Heart left ventricle (tissue), 16 donors: ENCODE results near the gene POLD2. TPM values are rescaled to one million over a fixed set of nuclear protein-coding genes. Genes with fewer than 3 reads are reported as not detected.

ENCODE experiments used
- ATAC-seq, 4 donors: fragments of 200-7000 bp; cut with Tn5 transposase; one replicate each; pipeline ENCODE4 v1.9.1; 2020 to 2022; ENCODE audit warnings: moderate library complexity in 4 of 4, mild to moderate bottlenecking in 3 of 4, moderate number of reproducible peaks in 1 of 4
- DNase-seq, 5 donors: peaks; one replicate each; pipeline ENCODE4 v3.0.0-alpha.2; 2020
- H3K27ac ChIP-seq, 12 donors: fragments of 200-600 bp; sonication (generic) in 4 of 12; one replicate each; pipeline versions ENCODE4 v1.5.0 to v1.8.0; 2016 to 2022; ENCODE audit warnings: mild to moderate bottlenecking in 2 of 12
- H3K27me3 ChIP-seq, 9 donors: fragments of 200-600 bp; sonication (generic) in 2 of 9; one replicate each; pipeline versions ENCODE4 v1.5.1 to v1.8.0; 2016 to 2022; ENCODE audit warnings: mild to moderate bottlenecking in 3 of 9
- H3K36me3 ChIP-seq, 9 donors: fragments of 200-600 bp; sonication (generic) in 2 of 9; one replicate each; pipeline versions ENCODE4 v1.5.0 to v1.8.0; 2018 to 2022; ENCODE audit warnings: mild to moderate bottlenecking in 2 of 9
- H3K4me1 ChIP-seq, 12 donors: fragments of 200-600 bp; sonication (generic) in 4 of 12; one replicate each; pipeline versions ENCODE4 v1.5.0 to v1.8.0; 2016 to 2022; ENCODE audit warnings: mild to moderate bottlenecking in 3 of 12
- H3K4me3 ChIP-seq, 12 donors: fragments of 200-600 bp; sonication (generic) in 4 of 12; one replicate each; pipeline versions ENCODE4 v1.5.0 to v1.8.0; 2017 to 2022; ENCODE audit warnings: mild to moderate bottlenecking in 9 of 12, moderate library complexity in 4 of 12
- H3K9me3 ChIP-seq, 12 donors: fragments of 200-600 bp; sonication (generic) in 4 of 12; one replicate each; pipeline versions ENCODE4 v1.5.0 to v1.8.0; 2016 to 2022; ENCODE audit warnings: mild to moderate bottlenecking in 1 of 12
- POLR2A ChIP-seq, 2 donors: fragments of 450-650 bp; IDR thresholded peaks; one replicate each; pipeline ENCODE4 v1.6.1; 2017; ENCODE audit warnings: antibody characterized with exemption in 2 of 2, mild to moderate bottlenecking in 2 of 2, moderate library complexity in 2 of 2
- WGBS, 4 donors: extraction: QIAGEN DNeasy Blood & Tissue Kit in 2 of 4; methylation state at CpG; one replicate each; pipeline versions ENCODE4 v1.1.5 to v1.1.7; 2013 to 2018; 5-methylcytosine and 5-hydroxymethylcytosine counted together
- intact Hi-C, 10 donors: fragments of 100-400 bp; cut with DNase I; formaldehyde crosslinking; loops; one replicate each; pipeline versions ENCODE4 v1.11.1 to v1.14.2; 2022
- polyA plus RNA-seq, 2 donors: library from polyadenylated mRNA; stranded (reverse); fragments of 200-250 nt; gene quantifications; one replicate each; pipeline ENCODE4 v1.2.3, GENCODE V29; 2013
- total RNA-seq, 9 donors: library from RNA; depleted of rRNA in 2 of 9; stranded (reverse); fragments of >200 nt in 2 of 9; fragmentation: NEBNext Ultra II Directional in 3 of 9; extraction: Animal tissue kit (Norgen Biotek cat#: 25700) in 3 of 9; gene quantifications; one replicate each; pipeline versions ENCODE4 v1.1.0 to v1.2.4, GENCODE V29; 2016 to 2023
- TF ChIP-seq, protein P1 (sequence below), 12 donors: fragments of 200-600 bp; sonication (generic) in 4 of 12; IDR thresholded peaks; one replicate each; pipeline versions ENCODE4 v1.5.0 to v1.8.0; 2018 to 2022; ENCODE audit warnings: antibody characterized with exemption in 12 of 12, mild to moderate bottlenecking in 5 of 12
- donor health status: ischemic (EF 13 %, LVEDD 7.1; RV severe dilation, severe dysfunction).
- donor health status: healthy with polysubstance abuse.
- donor health status: DM: no; HTN: yes; CAD: no.
- donor health status: DM: no; HTN: no; CAD: no.
- donor health status: ischemic (EF 25% LVEDD 6.9; RV normal size, moderate dysfunction).
- donor health status: ischemic (EF 25% LVEDD 5.7; RV mildly dilated, moderate dysfunction).
- donor health status: healthy.
- donor health status: DM: yes; HTN: yes; CAD: no.
- donor health status: ischemic (EF 35%, LVEDD 5.7; RV mildly dilated, moderate dysfunction).
- donor health status: nonischemic (EF 11% LVEDD 7.7; RV severe dilation, severe dysfunction).
- donor health status: DM: yes; HTN: yes; CAD: no.
- donor health status: PGD.
- donor health status: ischemic (EF 29% LVEDD 5.4; RV normal size, mild dysfunction).
- donor health status: nonischemic (EF 23%, LVEDD 6.1; RV moderate dilation, normal function).

POLD2 gene
- total and polyA plus RNA-seq, 11 donors: 67.0 to 176 (median 89.2) TPM

DNA sequence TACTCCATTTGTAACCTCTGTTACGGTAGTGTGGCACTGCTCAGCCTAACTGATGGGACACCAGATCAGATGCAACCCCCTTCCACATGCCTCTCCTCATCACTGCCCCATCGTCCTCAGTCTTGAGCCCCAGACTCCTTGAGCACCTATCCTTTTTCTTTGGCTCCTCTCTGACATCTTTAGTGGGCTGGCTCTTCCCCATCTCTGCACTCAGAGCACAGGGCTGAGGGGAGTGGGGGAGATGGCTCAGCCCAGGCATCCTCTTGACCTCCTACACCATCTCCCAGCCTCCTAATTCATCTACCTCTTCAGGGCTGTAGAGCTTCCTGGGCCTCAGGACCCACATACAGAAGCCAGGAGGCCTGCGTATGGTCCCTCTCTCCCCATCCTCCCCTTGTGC lies 39.6 kb downstream of the POLD2 start:
- Histone ChIP-seq H3K27ac (peak overlapping the region in 3 of 12 donors; percentile 33 to 85 (median 82)), H3K4me3 (no peak overlapping the region), H3K27me3 (no peaks in the 10 kb centered on the region), H3K36me3 (peaks cover 0 to 23% (median 19%) of the 10 kb centered on the region in 9 donors), H3K4me1 (peaks cover 0 to 53% (median 24%) of the 10 kb centered on the region in 12 donors), H3K9me3 (no peaks in the 10 kb centered on the region)
- ATAC-seq (no peak), DNase-seq (peak in 1 of 5 donors; percentile 19)
- no peak for TF ChIP-seq POLR2A (IDR thresholded peaks at IDR 0.05)
- TF ChIP-seq, protein P1, sequence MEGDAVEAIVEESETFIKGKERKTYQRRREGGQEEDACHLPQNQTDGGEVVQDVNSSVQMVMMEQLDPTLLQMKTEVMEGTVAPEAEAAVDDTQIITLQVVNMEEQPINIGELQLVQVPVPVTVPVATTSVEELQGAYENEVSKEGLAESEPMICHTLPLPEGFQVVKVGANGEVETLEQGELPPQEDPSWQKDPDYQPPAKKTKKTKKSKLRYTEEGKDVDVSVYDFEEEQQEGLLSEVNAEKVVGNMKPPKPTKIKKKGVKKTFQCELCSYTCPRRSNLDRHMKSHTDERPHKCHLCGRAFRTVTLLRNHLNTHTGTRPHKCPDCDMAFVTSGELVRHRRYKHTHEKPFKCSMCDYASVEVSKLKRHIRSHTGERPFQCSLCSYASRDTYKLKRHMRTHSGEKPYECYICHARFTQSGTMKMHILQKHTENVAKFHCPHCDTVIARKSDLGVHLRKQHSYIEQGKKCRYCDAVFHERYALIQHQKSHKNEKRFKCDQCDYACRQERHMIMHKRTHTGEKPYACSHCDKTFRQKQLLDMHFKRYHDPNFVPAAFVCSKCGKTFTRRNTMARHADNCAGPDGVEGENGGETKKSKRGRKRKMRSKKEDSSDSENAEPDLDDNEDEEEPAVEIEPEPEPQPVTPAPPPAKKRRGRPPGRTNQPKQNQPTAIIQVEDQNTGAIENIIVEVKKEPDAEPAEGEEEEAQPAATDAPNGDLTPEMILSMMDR (IDR thresholded peaks at IDR 0.05): no peak
- intact Hi-C loops: loop anchor here in 8 of 10 donors (2.0 to 5.0 kb wide), 5 partner anchors 36 to 119 kb away; partner anchors contain the start of genes POLD2 (in 7 of the 8), DBNL (in 1 of the 8) and YKT6 (in 1 of the 8)
- WGBS, 4 donors: 91 to 98% (median 96%) methylated on average over 3 of the region's 3 CpGs

DNA sequence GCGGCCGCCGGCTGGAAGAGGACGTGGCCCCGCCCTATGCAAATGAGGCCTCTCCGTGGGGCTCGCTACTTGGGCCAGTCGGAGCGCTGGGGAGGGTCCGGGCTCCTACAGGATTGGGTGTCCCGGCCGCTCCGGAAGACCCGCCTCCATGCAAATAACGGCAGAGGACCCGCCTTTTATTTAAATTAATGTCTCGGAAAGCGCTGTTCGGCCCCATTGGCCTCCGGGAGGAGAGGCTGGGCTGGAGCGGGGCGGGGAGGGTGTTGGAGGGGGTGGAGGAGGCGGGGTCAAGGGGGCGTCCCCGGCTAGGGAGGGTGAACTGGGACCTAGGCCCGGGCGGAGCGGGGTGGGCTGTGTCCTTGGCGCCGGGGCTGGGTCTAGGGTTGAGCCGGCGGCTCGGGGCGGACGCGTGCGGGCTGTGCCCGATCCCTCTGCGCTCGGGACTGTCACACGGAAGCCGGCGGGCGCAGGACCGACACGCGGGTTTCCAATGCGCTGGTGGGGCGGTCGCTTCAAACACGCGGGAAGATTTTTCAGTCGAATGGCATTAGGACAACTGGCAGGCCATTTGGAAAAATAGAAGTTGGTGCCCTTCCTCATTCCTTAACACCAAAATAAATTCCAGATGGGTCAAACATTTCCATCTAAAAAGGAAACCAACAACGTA lies 40.7 kb downstream of the POLD2 start:
- peak; percentile 93 to 96 (median 95) for ATAC-seq
- TF ChIP-seq, protein P1 (IDR thresholded peaks at IDR 0.05): peak in 1 of 12 donors; percentile 7
- TF ChIP-seq POLR2A (IDR thresholded peaks at IDR 0.05): peak; percentile 34 to 82
- intact Hi-C loops: loop anchor here in 8 of 10 donors (1.0 to 5.0 kb wide), 6 partner anchors 35 to 120 kb away; partner anchors contain the start of genes POLD2 (in 8 of the 8), DBNL (in 1 of the 8) and YKT6 (in 1 of the 8)

GRCh38 chr7:44081266-44081748 lies 42.0 kb downstream of the POLD2 start:
- intact Hi-C loops: loop anchor here in 4 of 10 donors (5.0 kb wide), 3 partner anchors 34 to 121 kb away; partner anchors contain the start of genes POLD2 (in 4 of the 4) and YKT6 (in 1 of the 4)
- Histone ChIP-seq H3K4me1 (peaks cover 3 to 55% (median 27%) of the 10 kb centered on the region in 12 donors), H3K36me3 (peaks cover 0 to 48% (median 40%) of the 10 kb centered on the region in 9 donors), H3K9me3 (no peaks in the 10 kb centered on the region), H3K4me3 (peak overlapping the region in 10 of 12 donors; percentile 69 to 98 (median 87)), H3K27me3 (no peaks in the 10 kb centered on the region), H3K27ac (peak overlapping the region in 11 of 12 donors; percentile 43 to 97 (median 91))
- DNase-seq (peak in 2 of 5 donors; percentile 7 to 25), ATAC-seq (no peak)
- no peak for TF ChIP-seq POLR2A (IDR thresholded peaks at IDR 0.05)
- TF ChIP-seq, protein P1 (IDR thresholded peaks at IDR 0.05): no peak
- WGBS, 4 donors: 51 to 58% (median 55%) methylated on average over 9 of the region's 9 CpGs

More for the DNA sequence above, 40.7 kb downstream of the POLD2 start:
- peak overlapping the region; percentile 69 to 98 (median 87) for H3K4me3 ChIP-seq
- 0 to 1% (median 0%) methylated on average over 34 to 54 of the region's 54 CpGs for WGBS, 4 donors
- H3K36me3 ChIP-seq: peaks cover 0 to 34% (median 28%) of the 10 kb centered on the region in 9 donors
- H3K4me1 ChIP-seq: peaks cover 0 to 53% (median 26%) of the 10 kb centered on the region in 12 donors
- H3K9me3 ChIP-seq: no peaks in the 10 kb centered on the region
- H3K27me3 ChIP-seq: no peaks in the 10 kb centered on the region
- H3K27ac ChIP-seq: peak overlapping the region; percentile 82 to 97 (median 92)
- DNase-seq: peak; percentile 99 to 100 (median 99)
